GM18861 (cell line): ENCODE results near the gene PCGF1.
A peak's percentile ranks its signal among the peaks of the same experiment; 100 is the strongest.
"Not testable (repeated sequence)": the region's sequence is repeated elsewhere in the genome, so short reads cannot be mapped to it uniquely, and the experiment has no call there.

ENCODE experiments used
- ATAC-seq: cut with Tn5 transposase; IDR thresholded peaks from one replicate; pipeline ENCODE4 v1.9.1; 2021; ENCODE audit not compliant: unreplicated experiment

PCGF1 gene

DNA sequence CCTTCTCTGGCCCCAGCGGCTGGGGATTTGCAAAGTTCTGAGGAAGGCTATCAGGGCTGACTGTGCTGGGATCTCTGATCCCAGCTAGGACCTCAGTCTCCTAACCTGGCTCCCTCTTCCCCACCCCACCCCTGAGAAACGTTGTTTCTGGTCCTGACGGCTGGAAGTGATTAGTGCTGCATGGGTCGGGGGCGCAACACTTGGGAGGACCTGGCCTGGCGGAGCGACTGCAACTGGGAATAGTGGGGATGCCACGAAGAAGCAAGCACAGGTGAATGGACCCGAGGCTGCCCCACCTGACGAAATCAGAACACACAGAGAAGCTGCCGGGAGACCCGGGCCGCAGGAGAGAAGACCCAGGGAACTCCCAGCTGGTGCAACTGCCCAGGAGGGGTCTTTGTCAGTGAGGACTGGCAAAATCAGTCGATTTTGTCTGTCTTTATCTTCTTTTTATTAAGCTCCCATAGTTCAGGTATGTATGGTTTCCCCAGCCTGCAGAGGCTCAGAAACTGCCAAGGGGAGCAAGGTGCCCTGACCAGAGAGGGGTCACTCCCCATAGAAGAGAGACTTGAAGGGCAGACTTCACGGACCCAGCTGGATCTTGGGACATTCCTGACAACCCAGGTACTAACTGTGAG, 7.4 kb downstream of the PCGF1 start:
- no peak for ATAC-seq

DNA sequence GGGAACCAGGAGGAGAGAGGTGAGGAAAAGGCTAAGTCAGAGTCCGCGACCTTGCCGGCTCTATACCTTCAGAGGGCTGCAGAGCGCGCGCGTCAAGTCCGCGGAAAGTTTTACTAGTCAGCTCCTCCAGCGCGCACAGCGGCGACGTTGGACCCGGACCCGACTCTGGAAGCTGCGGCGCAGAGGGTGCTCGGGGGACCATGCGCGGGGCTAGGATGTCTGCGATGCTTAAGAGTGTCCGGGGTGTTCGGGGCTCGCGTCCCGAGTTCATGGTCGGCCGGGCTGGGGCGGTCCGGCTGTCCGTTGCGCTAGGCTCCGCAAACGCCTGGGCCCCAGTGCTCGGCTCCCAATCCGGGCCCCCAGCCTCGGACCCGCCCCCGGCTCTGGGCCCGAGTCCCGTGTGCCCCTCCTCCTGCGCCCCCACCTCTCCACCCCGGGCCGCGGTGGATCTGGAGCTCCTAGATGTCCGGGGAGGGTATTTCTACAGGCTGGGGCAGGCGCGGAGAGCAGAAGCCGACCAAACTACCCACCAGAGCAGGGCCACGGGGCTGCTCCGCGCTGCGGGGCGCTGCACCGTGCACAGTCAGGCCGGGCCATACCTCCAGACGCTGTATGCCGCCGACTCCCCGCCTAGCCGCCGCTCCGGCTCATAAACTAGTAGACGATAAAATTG, 8.1 kb downstream of the PCGF1 start, which contains the start of gene LBX2:
TSS of gene LBX2 (minus strand) at position 337 of the 673 bp plus-strand sequence. CDS start at position 271, 66 bp downstream.
- no peak for ATAC-seq

- no peak for ATAC-seq
These were observed 8.8 kb downstream of the PCGF1 start for GRCh38 chr2:74498500-74499266.

GRCh38 chr2:74497777-74498499, 9.6 kb downstream of the PCGF1 start:
- no peak for ATAC-seq

GRCh38 chr2:74496997-74497776, 10.3 kb downstream of the PCGF1 start:
- ATAC-seq = no peak

- ATAC-seq = no peak
These were observed 12.1 kb downstream of the PCGF1 start for GRCh38 chr2:74495440-74495839.

DNA sequence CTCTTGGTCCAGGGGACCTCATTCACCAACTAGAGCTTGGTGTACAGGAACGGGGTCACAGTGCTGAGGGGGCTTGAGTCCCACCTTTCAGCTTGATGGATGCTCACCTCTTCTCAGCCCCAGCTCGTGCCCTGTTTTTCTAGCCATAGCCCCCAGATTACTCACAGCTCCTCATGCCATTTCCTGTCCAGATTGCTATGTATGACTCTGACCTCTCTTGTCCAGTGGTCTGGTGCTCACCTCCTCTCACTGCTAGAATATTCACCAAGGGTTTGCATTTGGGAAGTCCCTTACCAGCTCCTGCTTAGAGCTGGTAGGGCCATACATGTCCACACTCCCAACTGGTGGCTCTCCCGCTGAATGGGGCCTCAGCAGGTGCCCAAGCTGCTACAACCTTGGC, 13.9 kb downstream of the PCGF1 start:
- no peak for ATAC-seq

GRCh38 chr2:74491648-74492544, 15.6 kb downstream of the PCGF1 start:
- no peak for ATAC-seq

DNA sequence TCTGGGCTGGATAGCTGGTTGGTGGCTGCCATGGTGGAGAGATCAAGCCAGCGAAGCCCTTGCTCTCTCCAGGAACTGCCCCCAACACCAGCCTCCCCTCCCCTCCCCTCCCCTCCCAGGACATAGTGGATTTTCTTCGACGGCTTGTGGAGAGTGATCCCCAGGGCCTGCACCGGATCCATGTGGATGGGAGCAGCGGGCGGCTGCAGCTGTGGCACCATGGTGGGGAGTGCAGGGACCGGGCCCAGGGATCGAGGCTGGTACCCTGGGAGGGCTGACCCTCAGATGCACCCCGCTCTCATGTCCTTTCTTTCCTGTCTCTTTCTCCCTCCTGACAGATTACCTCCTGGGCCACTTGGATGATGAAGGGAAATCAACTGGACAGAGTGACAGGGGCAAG, 17.6 kb downstream of the PCGF1 start:
- no peak for ATAC-seq

GRCh38 chr2:74488643-74489481, 18.6 kb downstream of the PCGF1 start:
- ATAC-seq = no peak

GRCh38 chr2:74486141-74486540, 21.4 kb downstream of the PCGF1 start:
- ATAC-seq = no peak

DNA sequence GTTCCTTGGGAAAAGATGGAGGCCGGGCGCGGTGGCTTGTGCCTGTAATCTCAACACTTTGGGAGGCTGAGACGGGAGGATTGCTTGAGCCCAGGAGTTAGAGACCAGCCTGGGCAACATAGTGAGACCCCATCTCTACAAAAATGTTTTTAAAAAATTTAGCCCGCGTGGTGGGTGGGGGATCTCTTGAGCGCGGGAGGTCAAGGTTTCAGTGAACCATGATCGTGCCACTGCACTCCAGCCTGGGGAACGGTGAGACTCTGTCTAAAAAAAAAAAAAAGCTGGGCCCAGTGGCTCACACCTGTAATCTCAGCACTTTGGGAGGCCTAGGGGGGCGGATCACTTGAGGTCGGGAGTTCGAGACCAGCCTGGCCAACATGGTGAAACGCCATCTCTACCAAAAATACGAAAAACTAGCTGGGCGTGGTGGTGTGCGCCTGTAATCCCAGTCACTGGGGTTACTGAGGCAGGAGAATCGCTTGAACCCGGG, 23.8 kb downstream of the PCGF1 start:
- ATAC-seq = not testable (repeated sequence)

DNA sequence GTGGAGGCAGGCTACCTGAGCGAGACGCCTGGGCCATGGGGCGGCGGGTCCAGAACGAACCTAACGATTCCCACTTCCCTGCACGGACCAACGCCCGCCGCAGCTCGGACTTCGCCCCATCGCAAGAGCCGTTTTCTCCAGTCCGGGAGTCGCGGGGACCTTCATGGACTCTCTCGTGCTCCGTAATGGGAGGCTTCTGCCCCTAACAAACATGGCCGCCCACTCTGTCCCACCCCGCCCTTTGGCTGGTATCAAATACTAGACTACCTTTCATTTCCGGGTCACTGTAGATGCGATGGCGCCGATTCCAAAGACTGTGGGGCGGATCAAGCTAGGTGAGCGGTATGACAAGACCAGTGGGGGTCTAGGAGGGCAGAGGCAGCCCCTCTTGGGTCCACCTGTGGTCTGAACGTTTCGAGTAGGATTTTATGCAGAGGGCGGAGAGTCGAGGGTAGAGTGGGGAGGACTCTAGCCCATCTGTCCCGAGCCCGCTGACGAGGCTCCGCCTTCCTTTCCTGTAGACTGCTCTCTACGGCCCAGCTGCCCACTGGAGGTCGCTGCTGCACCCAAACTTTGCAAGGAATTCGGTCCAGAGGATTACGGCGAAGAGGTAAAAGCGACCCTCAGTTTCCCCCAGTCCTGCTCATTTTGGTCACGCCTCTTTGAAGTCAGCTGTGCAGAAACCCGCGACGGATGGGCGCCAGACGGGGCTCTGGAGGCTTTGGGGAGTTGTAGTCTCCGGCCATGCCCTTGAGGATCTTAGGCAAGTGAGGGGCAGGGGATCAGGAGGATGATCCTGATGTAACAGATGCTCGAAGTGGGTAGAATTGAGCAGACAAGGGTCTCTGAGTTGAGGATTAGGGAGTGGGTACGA, 24.5 kb downstream of the PCGF1 start, which contains the start of the genes CCDC142 and TTC31:
TSS of gene CCDC142 (minus strand) at position 198 of the 874 bp plus-strand sequence. CDS start at position 37, 161 bp downstream.
TSS of gene TTC31 (plus strand) at position 281 of the 874 bp plus-strand sequence. CDS start at position 296, 15 bp downstream.
- ATAC-seq = peak; percentile 73

DNA sequence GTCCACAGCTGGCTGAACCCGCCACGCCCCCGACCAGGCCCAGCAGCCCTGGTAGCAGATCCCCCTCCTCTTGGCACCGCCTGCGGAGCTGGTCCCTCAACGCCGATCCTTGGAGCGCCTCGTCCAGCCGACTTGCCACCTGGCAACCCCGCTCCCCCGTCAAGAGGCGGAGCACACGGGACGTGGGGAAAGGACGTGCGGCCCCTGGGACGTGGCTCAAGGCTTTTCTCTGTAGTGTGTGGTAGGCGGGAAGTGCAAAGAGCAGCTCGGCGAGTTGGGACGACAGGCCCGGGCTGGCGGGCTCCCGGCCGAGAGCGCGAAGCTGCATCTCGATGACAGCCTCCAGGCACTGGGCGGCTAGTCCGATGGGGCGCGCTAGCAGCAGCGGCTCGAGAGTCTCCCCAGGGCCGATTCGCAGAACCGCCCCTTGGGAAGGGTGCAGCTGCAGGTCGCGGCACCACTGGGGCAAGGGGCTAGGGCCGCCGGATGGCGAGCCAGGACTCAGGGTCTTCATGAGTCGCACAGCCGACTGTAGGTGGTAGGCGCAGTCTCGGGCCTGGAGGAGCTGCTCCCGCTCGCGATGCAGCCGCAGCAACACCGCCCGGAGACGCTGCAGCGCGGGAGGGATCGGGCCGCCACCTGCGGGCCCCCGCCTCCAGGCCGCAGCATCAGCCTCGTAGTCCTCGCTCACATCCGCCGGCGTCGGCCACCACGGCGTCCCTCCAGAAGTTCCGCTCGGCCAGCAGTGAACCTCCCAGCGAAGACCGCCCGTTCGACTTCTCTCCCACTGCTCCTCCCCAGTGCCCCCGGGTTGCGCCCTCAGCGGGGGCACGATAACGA, 25.3 kb downstream of the PCGF1 start:
- ATAC-seq = peak; percentile 24

GRCh38 chr2:74481431-74481830, 26.1 kb downstream of the PCGF1 start:
- ATAC-seq = no peak

DNA sequence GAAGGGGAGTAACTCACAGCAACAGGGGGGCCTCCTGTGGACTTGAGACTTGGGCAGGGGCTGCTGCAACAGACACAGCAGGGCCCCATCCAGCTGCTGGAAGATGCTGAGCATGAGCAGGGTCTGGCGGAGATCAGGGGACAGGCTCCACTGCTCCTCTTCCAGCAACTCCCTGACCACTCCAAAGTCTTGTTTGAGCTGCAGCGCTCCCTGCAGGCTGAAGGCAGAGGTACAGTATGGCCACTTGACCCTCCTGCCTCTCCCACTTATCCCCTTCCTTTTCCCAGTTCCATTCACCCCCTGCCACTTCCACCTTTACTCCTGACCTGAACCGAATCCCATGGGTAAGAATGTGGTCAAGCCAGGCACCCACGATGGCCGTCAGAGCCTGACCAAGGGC, 32.6 kb downstream of the PCGF1 start:
- ATAC-seq = no peak
